ENCODE measurements around the gene SAMD4A.

Gene SAMD4A

GRCh38 chr14:54637270-54638134 is 70.6 kb downstream of the SAMD4A start:
- no peak for DNase-seq (ENCODE audit: low spot score)

- DNase-seq (ENCODE audit: low spot score), result no peak
Measured at GRCh38 chr14:54638135-54638446, 71.2 kb downstream of the SAMD4A start.

GRCh38 chr14:54639611-54640010 is 72.7 kb downstream of the SAMD4A start:
- no peak for DNase-seq (ENCODE audit: low spot score)

- DNase-seq (ENCODE audit: low spot score), result no peak
Measured at GRCh38 chr14:54640506-54640905, 73.6 kb downstream of the SAMD4A start.

- DNase-seq (ENCODE audit: low spot score), result no peak
Measured at GRCh38 chr14:54642121-54642520, 75.2 kb downstream of the SAMD4A start.

- DNase-seq (ENCODE audit: low spot score), result no peak
Measured at GRCh38 chr14:54642801-54643695, 76.1 kb downstream of the SAMD4A start.

GRCh38 chr14:54643696-54644176 is 76.8 kb downstream of the SAMD4A start:
- no peak for DNase-seq (ENCODE audit: low spot score)

GRCh38 chr14:54645639-54646038 is 78.7 kb downstream of the SAMD4A start:
- no peak for DNase-seq (ENCODE audit: low spot score)

GRCh38 chr14:54646626-54647025 is 79.7 kb downstream of the SAMD4A start:
- DNase-seq (ENCODE audit: low spot score), result no peak

- DNase-seq (ENCODE audit: low spot score), result no peak
Measured at GRCh38 chr14:54647378-54647777, 80.5 kb downstream of the SAMD4A start.

- no peak for DNase-seq (ENCODE audit: low spot score)
Measured at GRCh38 chr14:54649056-54649455, 82.1 kb downstream of the SAMD4A start.

GRCh38 chr14:54650331-54650958 is 83.5 kb downstream of the SAMD4A start:
- DNase-seq (ENCODE audit: low spot score), result no peak

GRCh38 chr14:54650959-54651351 is 84.0 kb downstream of the SAMD4A start:
- no peak for DNase-seq (ENCODE audit: low spot score)

GRCh38 chr14:54651649-54652048 is 84.7 kb downstream of the SAMD4A start:
- no peak for DNase-seq (ENCODE audit: low spot score)

- no peak for DNase-seq (ENCODE audit: low spot score)
Measured at GRCh38 chr14:54652188-54652587, 85.3 kb downstream of the SAMD4A start.

GRCh38 chr14:54652605-54653052 is 85.7 kb downstream of the SAMD4A start:
- no peak for DNase-seq (ENCODE audit: low spot score)

- no peak for DNase-seq (ENCODE audit: low spot score)
Measured at GRCh38 chr14:54653712-54654469, 87.0 kb downstream of the SAMD4A start.

GRCh38 chr14:54654605-54655004 is 87.7 kb downstream of the SAMD4A start:
- no peak for DNase-seq (ENCODE audit: low spot score)

GRCh38 chr14:54658836-54659235 is 91.9 kb downstream of the SAMD4A start:
- no peak for DNase-seq (ENCODE audit: low spot score)

- DNase-seq (ENCODE audit: low spot score), result no peak
Measured at GRCh38 chr14:54659365-54659764, 92.4 kb downstream of the SAMD4A start.

- no peak for DNase-seq (ENCODE audit: low spot score)
Measured at GRCh38 chr14:54660604-54661111, 93.7 kb downstream of the SAMD4A start.
